Endothelial cell of umbilical vein (primary cell): Measurements from ENCODE around the gene ZNF496.

ENCODE experiments used
- EZH2 ChIP-seq: IDR thresholded peaks from 2 replicates; pipeline ENCODE4 v1.6.1; 2012; ENCODE audit warnings: borderline replicate concordance, low read depth, mild to moderate bottlenecking, moderate library complexity, low read length, inconsistent platforms; ENCODE audit not compliant: severe bottlenecking
- MYC ChIP-seq: IDR thresholded peaks from one replicate; pipeline ENCODE4 v1.6.1; 2011; ENCODE audit warnings: mild to moderate bottlenecking, low read depth, low read length
- POLR2A ChIP-seq: IDR thresholded peaks from 2 replicates; pipeline ENCODE4 v1.6.1; 2012; ENCODE audit warnings: low read depth, mild to moderate bottlenecking, control low read depth, low read length
- TF ChIP-seq, protein P1 (sequence below), 2 donors: IDR thresholded peaks; 1 replicate in 1 of 2; 2 replicates in 1 of 2; pipeline ENCODE4 v1.5.1; 2011; ENCODE audit warnings: low read length in 2 of 2, mild to moderate bottlenecking in 2 of 2, moderate library complexity in 2 of 2, control low read depth in 1 of 2, inconsistent platforms in 1 of 2, low read depth in 1 of 2; ENCODE audit not compliant: insufficient read depth in 1 of 2; ENCODE audit errors: extremely low read depth in 1 of 2

DNA sequence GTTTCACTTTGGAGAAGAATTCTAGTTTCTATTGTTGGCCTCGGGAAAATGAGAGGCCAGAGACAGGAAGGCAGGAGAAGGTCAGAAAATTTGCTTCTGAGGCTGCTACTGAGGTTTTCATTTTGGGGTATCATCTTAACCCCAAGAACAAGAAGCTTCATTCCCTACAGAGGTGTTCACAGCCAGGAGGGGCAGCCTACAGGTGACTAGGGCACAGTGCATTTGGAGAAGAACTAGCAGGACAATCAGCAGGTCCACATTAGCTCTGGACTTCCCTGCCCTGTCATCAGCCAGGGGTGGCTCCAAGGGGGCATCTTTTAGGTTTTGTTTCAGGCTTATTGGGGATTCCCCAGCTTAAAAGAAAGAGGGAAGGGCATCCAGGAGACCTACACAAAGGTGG, 12.1 kb upstream of the ZNF496 start:
- TF ChIP-seq, protein P1, sequence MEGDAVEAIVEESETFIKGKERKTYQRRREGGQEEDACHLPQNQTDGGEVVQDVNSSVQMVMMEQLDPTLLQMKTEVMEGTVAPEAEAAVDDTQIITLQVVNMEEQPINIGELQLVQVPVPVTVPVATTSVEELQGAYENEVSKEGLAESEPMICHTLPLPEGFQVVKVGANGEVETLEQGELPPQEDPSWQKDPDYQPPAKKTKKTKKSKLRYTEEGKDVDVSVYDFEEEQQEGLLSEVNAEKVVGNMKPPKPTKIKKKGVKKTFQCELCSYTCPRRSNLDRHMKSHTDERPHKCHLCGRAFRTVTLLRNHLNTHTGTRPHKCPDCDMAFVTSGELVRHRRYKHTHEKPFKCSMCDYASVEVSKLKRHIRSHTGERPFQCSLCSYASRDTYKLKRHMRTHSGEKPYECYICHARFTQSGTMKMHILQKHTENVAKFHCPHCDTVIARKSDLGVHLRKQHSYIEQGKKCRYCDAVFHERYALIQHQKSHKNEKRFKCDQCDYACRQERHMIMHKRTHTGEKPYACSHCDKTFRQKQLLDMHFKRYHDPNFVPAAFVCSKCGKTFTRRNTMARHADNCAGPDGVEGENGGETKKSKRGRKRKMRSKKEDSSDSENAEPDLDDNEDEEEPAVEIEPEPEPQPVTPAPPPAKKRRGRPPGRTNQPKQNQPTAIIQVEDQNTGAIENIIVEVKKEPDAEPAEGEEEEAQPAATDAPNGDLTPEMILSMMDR (IDR thresholded peaks at IDR 0.05; ENCODE audit: extremely low read depth in 1 of 2, insufficient read depth in 1 of 2, low read depth in 1 of 2, low read length in 2 of 2): no peak
- TF ChIP-seq POLR2A (no peak), MYC (no peak), EZH2 (no peak)
